Transverse colon (tissue), 4 donors: ENCODE measurements around the gene CDC14A. TPM values are rescaled to one million over a fixed set of nuclear protein-coding genes. Genes with fewer than 3 reads are reported as not detected.

ENCODE experiments used
- DNase-seq: peaks from one replicate; pipeline ENCODE4 v3.0.0-alpha.2; 2019
- H3K27ac ChIP-seq, 4 donors: fragments of 200-600 bp; sonication (generic); 2 replicates each; pipeline ENCODE4 v1.5.1; 2016 to 2018; ENCODE audit warnings: inconsistent platforms in 4 of 4
- H3K27me3 ChIP-seq: fragments of 200-600 bp; sonication (generic); 2 replicates; pipeline ENCODE4 v1.5.1; 2017; ENCODE audit warnings: inconsistent platforms
- H3K36me3 ChIP-seq, 4 donors: fragments of 200-600 bp; sonication (generic); 2 replicates each; pipeline ENCODE4 v1.5.1; 2017 to 2019; ENCODE audit warnings: inconsistent platforms in 4 of 4
- H3K4me1 ChIP-seq, 4 donors: fragments of 200-600 bp; sonication (generic); 2 replicates each; pipeline ENCODE4 v1.5.1; 2017 to 2020; ENCODE audit warnings: inconsistent platforms in 4 of 4
- H3K4me3 ChIP-seq, 4 donors: fragments of 200-600 bp; sonication (generic); 1 replicate in 1 of 4; 2 replicates in 3 of 4; pipeline versions ENCODE4 v1.5.1 to v1.6.1; 2017 to 2019; ENCODE audit warnings: inconsistent platforms in 4 of 4
- H3K9me3 ChIP-seq, 2 donors: fragments of 200-600 bp; sonication (generic); 2 replicates each; pipeline ENCODE4 v1.5.1; 2017 to 2019; ENCODE audit warnings: inconsistent platforms in 2 of 2
- EP300 ChIP-seq: sonication (generic); formaldehyde crosslinking; IDR thresholded peaks from one replicate; pipeline ENCODE4 v1.6.1; 2017; ENCODE audit warnings: antibody characterized with exemption, low read depth
- POLR2A ChIP-seq: fragments of 450-650 bp; IDR thresholded peaks from one replicate; pipeline ENCODE4 v1.6.1; 2016; ENCODE audit warnings: antibody characterized with exemption, mild to moderate bottlenecking, moderate library complexity
- POLR2AphosphoS5 ChIP-seq, 3 donors: sonication (generic); formaldehyde crosslinking; IDR thresholded peaks; one replicate each; pipeline ENCODE4 v1.6.1; 2016; ENCODE audit warnings: antibody characterized with exemption in 3 of 3
- WGBS, 2 donors: methylation state at CpG; one replicate each; pipeline ENCODE4 v1.1.5; 2018; ENCODE audit warnings: low coverage in 1 of 2; 5-methylcytosine and 5-hydroxymethylcytosine counted together
- in situ Hi-C, 4 donors: fragments of 200-750 bp; cut with MboI; loops; one replicate each; pipeline versions ENCODE4 v1.15.0 to v1.15.1; 2017; ENCODE audit warnings: low sequenced_read_pairs in 3 of 4, low pct_ligation_motif_present in 1 of 4, low pct_unique_long_range_greater_than_20kb in 1 of 4
- intact Hi-C: fragments of 100-400 bp; cut with DNase I; formaldehyde crosslinking; loops from one replicate; pipeline ENCODE4 v1.15.1; 2023; ENCODE audit warnings: low total_unique reads
- total RNA-seq, 4 donors: library from RNA; depleted of rRNA; stranded (reverse); fragments of >200 nt; gene quantifications; one replicate each; pipeline ENCODE4 v1.1.0, GENCODE V29; 2016
- TF ChIP-seq, protein P1 (sequence below), 5 experiments: fragments of 200-600 bp in 3 of 5; fragments of 450-650 bp in 2 of 5; sonication (generic) in 3 of 5; IDR thresholded peaks; 1 replicate in 2 of 5; 2 replicates in 3 of 5; pipeline ENCODE4 v1.5.1; 2016 to 2017; ENCODE audit warnings: antibody characterized with exemption in 5 of 5, inconsistent platforms in 3 of 5, mild to moderate bottlenecking in 2 of 5, moderate library complexity in 1 of 5

The CDC14A gene
- total RNA-seq, 4 donors from 2014 or later: 8.0 to 68.6 (median 48.5) TPM

DNA sequence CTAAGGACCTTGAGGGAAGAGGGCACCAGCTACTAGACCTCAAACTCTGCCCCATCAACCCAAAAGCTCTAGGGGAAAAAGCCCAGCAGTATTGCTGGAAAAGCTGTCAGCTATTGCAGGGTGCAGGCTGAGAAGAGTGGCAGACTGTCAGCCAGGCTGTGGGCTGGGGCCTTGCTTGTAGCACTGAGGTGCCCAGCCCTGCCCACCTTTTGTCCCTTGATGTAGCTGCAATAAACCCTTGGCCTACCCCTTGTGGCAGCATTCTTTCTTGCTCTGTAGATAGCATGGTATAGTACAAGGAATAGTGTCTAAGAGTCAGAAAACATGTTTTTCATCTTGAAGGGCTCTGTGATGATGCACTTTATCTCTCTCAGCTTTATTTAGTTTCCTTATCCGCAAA, 39.4 kb downstream of the CDC14A start:
- no peak for DNase-seq
- H3K36me3 ChIP-seq: no peaks in the 10 kb centered on the region
- intact Hi-C loops: no loop called here
- no peak for TF ChIP-seq POLR2A
- no peak for TF ChIP-seq EP300
- TF ChIP-seq, protein P1, sequence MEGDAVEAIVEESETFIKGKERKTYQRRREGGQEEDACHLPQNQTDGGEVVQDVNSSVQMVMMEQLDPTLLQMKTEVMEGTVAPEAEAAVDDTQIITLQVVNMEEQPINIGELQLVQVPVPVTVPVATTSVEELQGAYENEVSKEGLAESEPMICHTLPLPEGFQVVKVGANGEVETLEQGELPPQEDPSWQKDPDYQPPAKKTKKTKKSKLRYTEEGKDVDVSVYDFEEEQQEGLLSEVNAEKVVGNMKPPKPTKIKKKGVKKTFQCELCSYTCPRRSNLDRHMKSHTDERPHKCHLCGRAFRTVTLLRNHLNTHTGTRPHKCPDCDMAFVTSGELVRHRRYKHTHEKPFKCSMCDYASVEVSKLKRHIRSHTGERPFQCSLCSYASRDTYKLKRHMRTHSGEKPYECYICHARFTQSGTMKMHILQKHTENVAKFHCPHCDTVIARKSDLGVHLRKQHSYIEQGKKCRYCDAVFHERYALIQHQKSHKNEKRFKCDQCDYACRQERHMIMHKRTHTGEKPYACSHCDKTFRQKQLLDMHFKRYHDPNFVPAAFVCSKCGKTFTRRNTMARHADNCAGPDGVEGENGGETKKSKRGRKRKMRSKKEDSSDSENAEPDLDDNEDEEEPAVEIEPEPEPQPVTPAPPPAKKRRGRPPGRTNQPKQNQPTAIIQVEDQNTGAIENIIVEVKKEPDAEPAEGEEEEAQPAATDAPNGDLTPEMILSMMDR (IDR thresholded peaks at IDR 0.05): no peak
- TF ChIP-seq POLR2AphosphoS5 (IDR thresholded peaks at IDR 0.05): no peak
- peaks cover 0 to 21% (median 0%) of the 10 kb centered on the region in 4 donors for H3K4me1 ChIP-seq
- in situ Hi-C loops: no loop called here
- H3K9me3 ChIP-seq: no peaks in the 10 kb centered on the region
- WGBS, 2 donors: 83% methylated on average over 1 of the region's 1 CpG; no CpG with 5 or more reads in 1 of the 2 donors
- H3K4me3 ChIP-seq: no peak overlapping the region
- H3K27me3 ChIP-seq: no peaks in the 10 kb centered on the region
- H3K27ac ChIP-seq: no peak overlapping the region

DNA sequence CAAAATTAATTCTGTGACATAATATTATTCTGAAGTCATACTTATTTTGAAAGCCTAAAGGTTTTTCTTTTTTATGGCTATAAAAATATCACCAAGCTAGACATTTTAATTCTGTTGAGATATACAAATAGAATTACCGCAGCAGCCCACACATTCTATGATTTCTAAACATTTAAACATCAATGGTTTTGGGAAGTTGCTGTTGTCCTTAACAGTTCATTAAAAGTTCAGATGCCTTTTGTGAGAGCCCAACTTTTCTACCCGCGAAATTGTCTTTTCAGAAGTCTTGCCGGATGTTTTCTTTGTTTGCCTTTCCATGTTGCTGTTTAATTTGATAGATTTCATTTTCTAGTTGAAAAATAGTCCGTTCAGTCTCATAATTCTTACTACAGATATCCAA, 40.5 kb downstream of the CDC14A start:
- intact Hi-C loops: no loop called here
- Histone ChIP-seq H3K9me3 (no peaks in the 10 kb centered on the region), H3K27me3 (no peaks in the 10 kb centered on the region), H3K27ac (no peak overlapping the region), H3K4me3 (no peak overlapping the region), H3K36me3 (no peaks in the 10 kb centered on the region), H3K4me1 (peaks cover 0 to 10% (median 0%) of the 10 kb centered on the region in 4 donors)
- DNase-seq: no peak
- TF ChIP-seq EP300: no peak
- no peak for TF ChIP-seq POLR2AphosphoS5 (IDR thresholded peaks at IDR 0.05)
- TF ChIP-seq POLR2A: no peak
- TF ChIP-seq, protein P1 (IDR thresholded peaks at IDR 0.05): no peak
- WGBS, 2 donors: 77 to 82% methylated on average over 5 of the region's 5 CpGs
- in situ Hi-C loops: no loop called here

DNA sequence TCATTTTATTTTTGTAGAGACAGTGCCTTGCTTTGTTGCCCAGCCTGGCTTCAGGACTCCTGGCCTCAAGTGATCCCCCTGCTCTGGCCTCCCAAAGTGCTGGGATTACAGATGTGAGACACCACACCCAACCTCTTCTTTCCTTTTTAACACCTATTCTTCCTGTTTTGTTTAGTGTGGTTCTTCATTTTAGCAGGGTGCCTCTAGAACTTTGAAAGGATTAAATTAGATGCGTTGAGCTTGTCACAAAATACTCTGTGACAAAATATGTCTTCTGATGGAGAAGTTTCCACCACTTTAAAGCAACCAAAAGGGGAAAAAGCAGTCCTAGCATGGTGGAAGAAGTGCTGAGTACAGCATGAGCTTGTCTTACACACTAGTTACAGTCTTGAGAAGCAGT, 42.0 kb downstream of the CDC14A start:
- no peak for TF ChIP-seq POLR2AphosphoS5 (IDR thresholded peaks at IDR 0.05)
- TF ChIP-seq EP300: no peak
- TF ChIP-seq POLR2A: no peak
- TF ChIP-seq, protein P1 (IDR thresholded peaks at IDR 0.05): no peak
- no peak overlapping the region for H3K27ac ChIP-seq
- H3K36me3 ChIP-seq: no peaks in the 10 kb centered on the region
- no peaks in the 10 kb centered on the region for H3K9me3 ChIP-seq
- H3K27me3 ChIP-seq: no peaks in the 10 kb centered on the region
- 82 to 100% methylated on average over 1 of the region's 1 CpG for WGBS, 2 donors
- H3K4me1 ChIP-seq: peaks cover 0 to 3% (median 0%) of the 10 kb centered on the region in 4 donors
- in situ Hi-C loops (no loop called here), intact Hi-C loops (no loop called here)
- H3K4me3 ChIP-seq: no peak overlapping the region
- no peak for DNase-seq

GRCh38 chr1:100395913-100396312, 43.6 kb downstream of the CDC14A start:
- TF ChIP-seq POLR2AphosphoS5 (IDR thresholded peaks at IDR 0.05) (no peak), POLR2A (no peak), EP300 (no peak)
- TF ChIP-seq, protein P1 (IDR thresholded peaks at IDR 0.05): no peak
- Histone ChIP-seq H3K27ac (no peak overlapping the region), H3K27me3 (no peaks in the 10 kb centered on the region), H3K4me3 (no peak overlapping the region), H3K4me1 (peaks cover 0 to 12% (median 5%) of the 10 kb centered on the region in 4 donors), H3K36me3 (no peaks in the 10 kb centered on the region), H3K9me3 (no peaks in the 10 kb centered on the region)
- WGBS, 2 donors: 94% methylated on average over 5 of the region's 5 CpGs; no CpG with 5 or more reads in 1 of the 2 donors
- DNase-seq: no peak
- intact Hi-C loops (no loop called here), in situ Hi-C loops (no loop called here)
